Smooth muscle cell (in vitro differentiated cells): ENCODE measurements around the gene HINT3. TPM values are rescaled to one million over a fixed set of nuclear protein-coding genes. Genes with fewer than 3 reads are reported as not detected.

Experiments used
- DNase-seq: peaks from one replicate; lab custom pipeline; 2025; ENCODE audit not compliant: unreplicated experiment; lab: John Stamatoyannopoulos, UW
- H2AFZ ChIP-seq: fragments of 200-600 bp; sonication (generic); 2 replicates; pipeline ENCODE4 v1.6.0; 2016; ENCODE audit warnings: antibody characterized with exemption, low read depth, mild to moderate bottlenecking
- H3F3A ChIP-seq: fragments of 200-600 bp; sonication (generic); 2 replicates; pipeline ENCODE4 v1.6.0; 2017; ENCODE audit warnings: antibody characterized with exemption, low read depth
- H3K27ac ChIP-seq: fragments of 200-600 bp; sonication (generic); 2 replicates; pipeline ENCODE4 v1.5.1; 2016; ENCODE audit warnings: low read depth, mild to moderate bottlenecking
- H3K27me3 ChIP-seq: fragments of 200-600 bp; sonication (generic); 2 replicates; pipeline ENCODE4 v1.6.1; 2016; ENCODE audit warnings: low read depth, mild to moderate bottlenecking
- H3K36me3 ChIP-seq: fragments of 200-600 bp; sonication (generic); 2 replicates; pipeline ENCODE4 v1.5.1; 2016; ENCODE audit warnings: low read depth
- H3K4me1 ChIP-seq: fragments of 200-600 bp; sonication (generic); 2 replicates; pipeline ENCODE4 v1.5.1; 2016; ENCODE audit warnings: low read depth
- H3K4me2 ChIP-seq: fragments of 200-600 bp; sonication (generic); 2 replicates; pipeline ENCODE4 v1.6.0; 2016; ENCODE audit warnings: mild to moderate bottlenecking
- H3K4me3 ChIP-seq: fragments of 200-600 bp; sonication (generic); 2 replicates; pipeline ENCODE4 v1.5.1; 2016; ENCODE audit warnings: mild to moderate bottlenecking
- H3K79me2 ChIP-seq: fragments of 200-600 bp; sonication (generic); 2 replicates; pipeline ENCODE4 v1.6.0; 2016; ENCODE audit warnings: low read depth, mild to moderate bottlenecking
- H3K9ac ChIP-seq: fragments of 200-600 bp; sonication (generic); 2 replicates; pipeline ENCODE4 v1.6.0; 2016; ENCODE audit warnings: low read depth
- H3K9me3 ChIP-seq: fragments of 200-600 bp; sonication (generic); replicated peaks from 2 replicates; pipeline ENCODE4 v1.5.1; 2016; ENCODE audit warnings: low read depth
- H4K20me1 ChIP-seq: fragments of 200-600 bp; sonication (generic); 2 replicates; pipeline ENCODE4 v1.6.0; 2016; ENCODE audit warnings: low read depth
- CTCF ChIP-seq: fragments of 200-600 bp; sonication (generic); IDR thresholded peaks from 2 replicates; pipeline ENCODE4 v1.5.1; 2017; ENCODE audit warnings: borderline replicate concordance, mild to moderate bottlenecking, antibody characterized with exemption; ENCODE audit not compliant: insufficient read depth, poor library complexity, severe bottlenecking
- WGBS: methylation state at CpG from one replicate; pipeline ENCODE4 v1.1.7; 2016; ENCODE audit warnings: low lambda C conversion rate; 5-methylcytosine and 5-hydroxymethylcytosine counted together
- polyA plus RNA-seq: library from polyadenylated mRNA; unstranded; fragments of >200 nt; fragmentation: Nextera tagmentation; extraction: Ambion mirVana; gene quantifications from 2 replicates; pipeline ENCODE4 v1.2.1, GENCODE V29; 2016
- total RNA-seq: library from RNA; depleted of rRNA; stranded (reverse); fragments of >200 nt; gene quantifications from 2 replicates; pipeline ENCODE4 v1.2.3, GENCODE V29; 2014

Gene HINT3
- total and polyA plus RNA-seq, 2 experiments from 2014 or later = 6.8 to 13.1 TPM

GRCh38 chr6:125942672-125943527 lies 13.7 kb upstream of the HINT3 start:
- no peak for TF ChIP-seq CTCF
- H3K36me3 ChIP-seq = no peaks in the 10 kb centered on the region
- no peaks in the 10 kb centered on the region for H3K79me2 ChIP-seq
- peaks cover 50% of the 10 kb centered on the region for H3F3A ChIP-seq
- peak overlapping the region; percentile 94 for H3K27ac ChIP-seq
- H3K4me1 ChIP-seq = peaks cover 34% of the 10 kb centered on the region
- H3K4me2 ChIP-seq = peak overlapping the region; percentile 69
- no peaks in the 10 kb centered on the region for H3K27me3 ChIP-seq
- no peaks in the 10 kb centered on the region for H3K9me3 ChIP-seq
- no peak overlapping the region for H3K9ac ChIP-seq
- whole genome bisulfite sequencing = 66% methylated on average over 10 of the region's 10 CpGs
- DNase-seq = no peak
- no peak overlapping the region for H2AFZ ChIP-seq
- no peak overlapping the region for H3K4me3 ChIP-seq
- H4K20me1 ChIP-seq = no peaks in the 10 kb centered on the region

- H3K9ac ChIP-seq = peak overlapping the region; percentile 46
- H3K79me2 ChIP-seq = no peaks in the 10 kb centered on the region
- no peaks in the 10 kb centered on the region for H4K20me1 ChIP-seq
- H3K27ac ChIP-seq = peak overlapping the region; percentile 94
- H2AFZ ChIP-seq = peak overlapping the region; percentile 67
- no peak overlapping the region for H3K4me3 ChIP-seq
- no peak for TF ChIP-seq CTCF
- WGBS = 68% methylated on average over 4 of the region's 4 CpGs
- H3K36me3 ChIP-seq = no peaks in the 10 kb centered on the region
- H3K4me1 ChIP-seq = peaks cover 34% of the 10 kb centered on the region
- no peaks in the 10 kb centered on the region for H3K27me3 ChIP-seq
- DNase-seq = no peak
- H3K9me3 ChIP-seq = no peaks in the 10 kb centered on the region
- H3F3A ChIP-seq = peaks cover 50% of the 10 kb centered on the region
- peak overlapping the region; percentile 69 for H3K4me2 ChIP-seq
Measured at GRCh38 chr6:125943528-125944433, 12.8 kb upstream of the HINT3 start.

GRCh38 chr6:125944434-125944816 lies 12.1 kb upstream of the HINT3 start:
- H3K79me2 ChIP-seq = no peaks in the 10 kb centered on the region
- H3K4me1 ChIP-seq = peaks cover 34% of the 10 kb centered on the region
- H3K9me3 ChIP-seq = no peaks in the 10 kb centered on the region
- DNase-seq = no peak
- 10% methylated on average over 5 of the region's 5 CpGs for WGBS
- no peak overlapping the region for H3K4me3 ChIP-seq
- peak overlapping the region; percentile 69 for H3K4me2 ChIP-seq
- no peak for TF ChIP-seq CTCF
- peak overlapping the region; percentile 94 for H3K27ac ChIP-seq
- H4K20me1 ChIP-seq = no peaks in the 10 kb centered on the region
- no peaks in the 10 kb centered on the region for H3K36me3 ChIP-seq
- peak overlapping the region; percentile 67 for H2AFZ ChIP-seq
- H3F3A ChIP-seq = peaks cover 50% of the 10 kb centered on the region
- peak overlapping the region; percentile 46 for H3K9ac ChIP-seq
- no peaks in the 10 kb centered on the region for H3K27me3 ChIP-seq
